MM.1S (cell line): ENCODE data around the gene FOXN3.

Source experiments
- DNase-seq: peaks from one replicate; pipeline ENCODE4 v3.0.0-alpha.2; 2015
- H2AFZ ChIP-seq: fragments of 300-600 bp; sonication (generic); 2 replicates; pipeline ENCODE4 v1.6.0; 2016; ENCODE audit warnings: antibody characterized with exemption, low read length
- H3F3A ChIP-seq: fragments of 300-600 bp; sonication (generic); 2 replicates; pipeline ENCODE4 v1.6.1; 2016; ENCODE audit warnings: mild to moderate bottlenecking, antibody characterized with exemption, low read length, moderate library complexity, mixed read lengths; ENCODE audit not compliant: insufficient read depth
- H3K27ac ChIP-seq: fragments of 300-600 bp; sonication (generic); 2 replicates; pipeline ENCODE4 v1.5.1; 2016; ENCODE audit warnings: mild to moderate bottlenecking, low read length
- H3K27me3 ChIP-seq: fragments of 300-600 bp; sonication (generic); replicated peaks from 2 replicates; pipeline ENCODE4 v1.6.0; 2016; ENCODE audit warnings: low read length; ENCODE audit not compliant: insufficient read depth
- H3K36me3 ChIP-seq: fragments of 300-600 bp; sonication (generic); replicated peaks from 2 replicates; pipeline ENCODE4 v1.6.1; 2016; ENCODE audit warnings: mild to moderate bottlenecking, low read length, mixed read lengths; ENCODE audit not compliant: insufficient read depth
- H3K4me1 ChIP-seq: fragments of 300-600 bp; sonication (generic); 2 replicates; pipeline ENCODE4 v1.6.1; 2016; ENCODE audit warnings: low read length, mixed read lengths
- H3K4me2 ChIP-seq: fragments of 300-600 bp; sonication (generic); 2 replicates; pipeline ENCODE4 v1.6.0; 2016; ENCODE audit warnings: low read depth, low read length
- H3K4me3 ChIP-seq: fragments of 300-600 bp; sonication (generic); 2 replicates; pipeline ENCODE4 v1.5.1; 2016; ENCODE audit warnings: low read length, mixed read lengths
- H3K79me2 ChIP-seq: fragments of 300-600 bp; sonication (generic); 2 replicates; pipeline ENCODE4 v1.6.1; 2016; ENCODE audit warnings: mixed run types, low read length, mixed read lengths
- H3K9ac ChIP-seq: fragments of 300-600 bp; sonication (generic); 2 replicates; pipeline ENCODE4 v1.6.1; 2016; ENCODE audit warnings: low read length, mixed read lengths
- H3K9me2 ChIP-seq: fragments of 300-600 bp; sonication (generic); replicated peaks from 2 replicates; pipeline ENCODE4 v1.6.1; 2016; ENCODE audit warnings: mild to moderate bottlenecking, low read length, mixed read lengths; ENCODE audit not compliant: insufficient read depth
- H3K9me3 ChIP-seq: fragments of 300-600 bp; sonication (generic); replicated peaks from 2 replicates; pipeline ENCODE4 v1.6.1; 2016; ENCODE audit warnings: mild to moderate bottlenecking, low read length, mixed read lengths; ENCODE audit not compliant: insufficient read depth
- H4K20me1 ChIP-seq: fragments of 300-600 bp; sonication (generic); 2 replicates; pipeline ENCODE4 v1.6.1; 2016; ENCODE audit warnings: mild to moderate bottlenecking, low read length, moderate library complexity, mixed read lengths; ENCODE audit not compliant: insufficient read depth
- EZH2 ChIP-seq: fragments of 300-600 bp; sonication (generic); optimal IDR thresholded peaks from 2 replicates; pipeline ENCODE3; 2017; ENCODE audit warnings: low read depth, mild to moderate bottlenecking, antibody characterized with exemption, low read length, mixed read lengths
- EZH2phosphoT487 ChIP-seq: fragments of 300-600 bp; sonication (generic); IDR thresholded peaks from 2 replicates; pipeline ENCODE4 v1.6.1; 2018; ENCODE audit warnings: antibody characterized with exemption, low read length
- TF ChIP-seq, protein P1 (sequence below): fragments of 300-600 bp; sonication (generic); IDR thresholded peaks from 2 replicates; pipeline ENCODE4 v1.5.1; 2016; ENCODE audit warnings: antibody characterized with exemption, low read length, mixed read lengths

The FOXN3 gene

GRCh38 chr14:89299587-89299986 lies 117.4 kb downstream of the FOXN3 start:
- no peak for DNase-seq
- H3K9me2 ChIP-seq = no peaks in the 10 kb centered on the region
- no peak overlapping the region for H3K9ac ChIP-seq
- H3F3A ChIP-seq = peaks cover 13% of the 10 kb centered on the region
- no peaks in the 10 kb centered on the region; the same call in 1 of the 2 replicates for H3K36me3 ChIP-seq
- TF ChIP-seq, protein P1, sequence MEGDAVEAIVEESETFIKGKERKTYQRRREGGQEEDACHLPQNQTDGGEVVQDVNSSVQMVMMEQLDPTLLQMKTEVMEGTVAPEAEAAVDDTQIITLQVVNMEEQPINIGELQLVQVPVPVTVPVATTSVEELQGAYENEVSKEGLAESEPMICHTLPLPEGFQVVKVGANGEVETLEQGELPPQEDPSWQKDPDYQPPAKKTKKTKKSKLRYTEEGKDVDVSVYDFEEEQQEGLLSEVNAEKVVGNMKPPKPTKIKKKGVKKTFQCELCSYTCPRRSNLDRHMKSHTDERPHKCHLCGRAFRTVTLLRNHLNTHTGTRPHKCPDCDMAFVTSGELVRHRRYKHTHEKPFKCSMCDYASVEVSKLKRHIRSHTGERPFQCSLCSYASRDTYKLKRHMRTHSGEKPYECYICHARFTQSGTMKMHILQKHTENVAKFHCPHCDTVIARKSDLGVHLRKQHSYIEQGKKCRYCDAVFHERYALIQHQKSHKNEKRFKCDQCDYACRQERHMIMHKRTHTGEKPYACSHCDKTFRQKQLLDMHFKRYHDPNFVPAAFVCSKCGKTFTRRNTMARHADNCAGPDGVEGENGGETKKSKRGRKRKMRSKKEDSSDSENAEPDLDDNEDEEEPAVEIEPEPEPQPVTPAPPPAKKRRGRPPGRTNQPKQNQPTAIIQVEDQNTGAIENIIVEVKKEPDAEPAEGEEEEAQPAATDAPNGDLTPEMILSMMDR = no peak
- no peak for TF ChIP-seq EZH2phosphoT487
- no peak for TF ChIP-seq EZH2
- H2AFZ ChIP-seq = no peak overlapping the region
- H3K27me3 ChIP-seq = no peaks in the 10 kb centered on the region
- peaks cover 49% of the 10 kb centered on the region for H3K79me2 ChIP-seq
- H3K9me3 ChIP-seq = no peaks in the 10 kb centered on the region
- no peaks in the 10 kb centered on the region for H4K20me1 ChIP-seq
- H3K4me1 ChIP-seq = peaks cover 18% of the 10 kb centered on the region
- H3K4me3 ChIP-seq = no peak overlapping the region
- H3K4me2 ChIP-seq = no peak overlapping the region
- H3K27ac ChIP-seq = no peak overlapping the region

- Histone ChIP-seq H3K27me3 (no peaks in the 10 kb centered on the region), H2AFZ (no peak overlapping the region), H3K9ac (no peak overlapping the region), H3K4me1 (peaks cover 10% of the 10 kb centered on the region), H3F3A (peaks cover under 1% of the 10 kb centered on the region; the same call in 1 of the 2 replicates), H3K27ac (no peak overlapping the region), H3K4me2 (no peak overlapping the region), H3K9me2 (no peaks in the 10 kb centered on the region), H3K9me3 (no peaks in the 10 kb centered on the region), H3K36me3 (no peaks in the 10 kb centered on the region; the same call in 1 of the 2 replicates), H3K79me2 (peaks cover 50% of the 10 kb centered on the region), H4K20me1 (no peaks in the 10 kb centered on the region), H3K4me3 (no peak overlapping the region)
- no peak for DNase-seq
- TF ChIP-seq, protein P1 = no peak
- no peak for TF ChIP-seq EZH2phosphoT487
- TF ChIP-seq EZH2 = no peak
These were observed 118.8 kb downstream of the FOXN3 start for GRCh38 chr14:89298056-89298834.

- H3K36me3 ChIP-seq = no peaks in the 10 kb centered on the region; the same call in 1 of the 2 replicates
- no peaks in the 10 kb centered on the region for H4K20me1 ChIP-seq
- no peaks in the 10 kb centered on the region for H3K9me2 ChIP-seq
- H3K4me2 ChIP-seq = no peak overlapping the region
- H3K4me3 ChIP-seq = no peak overlapping the region
- peaks cover 32% of the 10 kb centered on the region for H3K79me2 ChIP-seq
- H3K4me1 ChIP-seq = no peaks in the 10 kb centered on the region
- H3K27ac ChIP-seq = no peak overlapping the region
- no peaks in the 10 kb centered on the region for H3K9me3 ChIP-seq
- no peak for DNase-seq
- no peak overlapping the region for H2AFZ ChIP-seq
- TF ChIP-seq EZH2 (no peak), EZH2phosphoT487 (no peak)
- TF ChIP-seq, protein P1 = no peak
- H3K9ac ChIP-seq = no peak overlapping the region
- no peaks in the 10 kb centered on the region for H3F3A ChIP-seq
- H3K27me3 ChIP-seq = no peaks in the 10 kb centered on the region
These were observed 120.7 kb downstream of the FOXN3 start for GRCh38 chr14:89296281-89296745.
